Jurkat, Clone E6-1 (cell line): ENCODE results near the gene CALHM5.

ENCODE experiments used
- DNase-seq: peaks from one replicate; pipeline ENCODE4 v3.0.0-alpha.2; 2011; ENCODE audit warnings: low read depth, low spot score
- H3K4me3 ChIP-seq: 2 replicates; pipeline ENCODE4 v1.5.1; 2011; ENCODE audit warnings: mild to moderate bottlenecking, low read length, control low read depth, moderate library complexity

CALHM5 gene

DNA sequence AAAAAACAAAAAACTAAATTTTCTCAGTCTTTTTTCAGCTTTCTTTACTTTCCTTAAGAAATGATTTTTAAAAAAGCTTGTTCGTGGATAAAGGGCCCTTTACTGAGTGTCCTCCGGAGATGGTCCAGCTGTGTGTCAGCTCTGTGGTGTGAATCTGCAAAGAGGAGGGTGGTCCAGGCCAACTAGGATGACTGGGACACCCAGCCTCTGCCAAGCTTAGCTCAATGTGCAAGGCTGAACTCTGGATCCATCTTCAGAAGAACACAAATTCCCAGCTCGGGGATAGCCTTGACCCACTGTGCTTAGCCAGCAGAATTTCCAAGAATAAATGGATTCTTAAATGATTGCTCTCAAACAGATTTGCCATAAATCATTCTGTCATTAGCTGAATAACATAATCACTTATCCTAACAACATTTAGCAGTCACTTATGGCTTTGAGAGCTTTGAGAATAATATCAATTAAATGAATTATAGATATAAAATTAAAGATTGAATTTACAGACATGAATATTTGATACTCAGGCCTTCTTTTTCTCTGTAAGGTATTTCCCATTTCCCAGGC is 14.2 kb upstream of the CALHM5 start:
- no peak for DNase-seq
- H3K4me3 ChIP-seq = no peak overlapping the region

DNA sequence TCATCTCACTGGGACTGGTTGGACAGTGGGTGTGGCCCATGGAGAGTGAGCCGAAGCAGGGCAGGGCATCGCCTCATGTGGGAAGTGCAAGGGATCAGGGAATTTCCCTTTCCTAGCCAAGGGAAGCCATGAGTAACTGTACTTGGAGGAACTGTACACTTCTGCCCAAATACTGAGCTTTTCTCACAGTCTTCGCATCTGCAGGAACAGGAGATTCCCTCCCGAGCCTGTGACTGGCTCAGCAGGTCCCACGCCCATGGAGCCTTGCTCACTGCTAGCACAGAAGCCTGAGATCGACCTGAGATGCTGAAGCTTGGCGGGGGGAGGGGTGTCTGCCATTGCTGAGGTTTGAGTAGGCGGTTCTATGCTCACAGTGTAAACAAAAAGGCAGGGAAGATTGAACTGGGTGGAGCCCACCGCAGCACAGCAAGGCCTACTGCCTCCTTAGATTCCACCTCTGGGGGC is 10.4 kb upstream of the CALHM5 start:
- no peak for DNase-seq
- H3K4me3 ChIP-seq = no peak overlapping the region

GRCh38 chr6:116507324-116507723 is 4.1 kb upstream of the CALHM5 start:
- no peak for DNase-seq
- H3K4me3 ChIP-seq = no peak overlapping the region

DNA sequence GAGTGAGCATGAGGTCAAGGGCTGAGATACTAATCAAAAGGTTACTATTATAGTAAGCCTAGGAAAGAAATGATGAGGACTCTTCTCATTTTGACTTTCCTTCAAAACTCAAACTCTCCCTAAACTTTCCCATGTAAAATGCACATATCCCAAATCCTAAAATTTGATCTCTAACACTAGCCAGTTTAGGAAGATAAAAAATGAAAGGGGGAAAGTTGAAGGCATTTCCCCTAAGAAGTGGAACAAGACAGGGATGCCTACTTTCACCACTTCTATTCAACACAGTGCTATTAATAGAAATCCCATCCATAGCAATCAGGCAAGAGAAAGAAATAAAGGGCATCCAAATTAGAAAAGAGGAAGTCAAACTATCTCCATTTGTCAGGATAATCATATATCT is 2.9 kb upstream of the CALHM5 start:
- no peak for DNase-seq
- H3K4me3 ChIP-seq = no peak overlapping the region

DNA sequence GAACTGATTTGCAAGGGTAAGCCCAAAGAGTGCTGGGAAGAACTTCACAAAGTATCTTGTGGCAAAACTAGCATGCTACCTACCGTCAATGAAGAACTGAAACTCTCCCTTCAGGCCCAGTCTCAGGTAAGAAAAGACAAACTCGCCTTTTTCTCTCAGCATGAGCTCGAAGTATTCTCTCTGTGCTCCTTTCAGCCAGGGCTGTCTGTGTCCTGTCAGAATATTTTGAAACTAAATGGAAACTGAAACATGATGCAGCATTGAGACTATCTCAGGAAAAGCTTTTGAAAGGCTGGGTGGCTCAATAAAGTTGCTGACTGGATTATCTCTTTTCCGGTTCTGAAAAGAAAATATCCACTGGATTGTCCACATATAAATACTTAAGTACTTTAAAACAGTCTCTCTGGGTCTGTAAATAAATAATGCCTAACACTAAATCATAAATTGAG is 696 bp downstream of the CALHM5 start:
- no peak for DNase-seq
- no peak overlapping the region for H3K4me3 ChIP-seq

- no peak for DNase-seq
- no peak overlapping the region for H3K4me3 ChIP-seq
Measured at GRCh38 chr6:116512734-116513133, 1.3 kb downstream of the CALHM5 start.

- H3K4me3 ChIP-seq = no peak overlapping the region
- no peak for DNase-seq
Measured at GRCh38 chr6:116513224-116513875, 1.9 kb downstream of the CALHM5 start.

DNA sequence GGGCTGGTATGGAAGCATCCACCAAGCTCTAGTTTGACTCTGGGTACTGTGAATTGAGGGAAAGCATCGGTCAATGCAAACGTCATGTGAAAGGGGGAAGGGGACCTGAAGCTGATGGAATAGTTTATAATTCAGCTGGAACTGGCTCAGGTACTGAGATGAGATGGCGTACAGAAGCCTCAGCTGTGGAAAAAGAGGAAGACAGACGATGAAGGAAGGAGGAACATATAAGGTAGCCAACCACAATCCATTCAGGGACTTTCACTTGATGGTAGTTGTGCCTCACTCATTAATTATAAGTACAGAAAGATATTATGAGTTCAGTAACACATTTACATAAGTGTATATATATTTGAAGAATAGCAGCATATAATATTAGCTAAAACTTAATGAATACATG is 2.7 kb downstream of the CALHM5 start:
- no peak overlapping the region for H3K4me3 ChIP-seq

GRCh38 chr6:116515141-116515540 is 3.7 kb downstream of the CALHM5 start:
- H3K4me3 ChIP-seq = no peak overlapping the region
- no peak for DNase-seq

More for the DNA sequence above, 2.7 kb downstream of the CALHM5 start:
- no peak for DNase-seq

DNA sequence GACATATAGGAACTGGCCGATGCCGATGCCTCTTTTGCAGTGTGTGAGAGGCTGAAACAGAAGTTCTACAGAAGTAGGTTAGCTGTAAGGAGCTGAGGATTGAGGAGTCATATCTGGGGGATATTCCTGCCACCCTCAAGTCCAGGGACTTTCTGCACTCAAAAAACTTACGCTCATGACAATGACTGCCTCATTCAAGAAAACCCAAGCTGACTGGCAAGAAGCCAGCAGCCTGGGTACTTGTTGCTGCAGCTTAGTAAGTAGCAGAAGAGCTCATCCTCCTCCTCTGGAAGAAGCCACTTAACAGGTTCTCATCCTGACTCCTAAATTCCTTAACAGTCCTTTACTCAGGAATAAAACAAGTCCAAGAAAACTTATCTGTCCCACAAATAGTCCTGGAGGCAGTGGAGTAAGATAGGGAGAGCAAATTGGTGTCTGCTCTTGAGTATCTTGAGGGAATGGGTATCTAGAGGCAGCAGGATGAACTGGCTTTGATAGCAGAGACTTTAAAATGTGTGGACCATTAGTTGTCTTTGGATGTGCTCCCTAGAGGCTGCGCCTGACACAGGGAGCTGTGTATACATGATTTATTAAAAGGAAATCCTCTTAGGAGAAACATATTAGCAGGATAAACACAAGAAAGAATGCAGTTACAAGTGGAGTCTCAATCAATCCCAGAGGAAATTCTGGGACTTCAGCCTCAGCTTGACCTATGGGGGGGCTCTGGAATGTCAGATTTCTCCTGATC is 7.4 kb downstream of the CALHM5 start:
- no peak for DNase-seq
- no peak overlapping the region for H3K4me3 ChIP-seq

- DNase-seq = no peak
- H3K4me3 ChIP-seq = no peak overlapping the region
Measured at GRCh38 chr6:116522896-116523295, 11.5 kb downstream of the CALHM5 start.

GRCh38 chr6:116524236-116524635 is 12.8 kb downstream of the CALHM5 start:
- DNase-seq = no peak
- H3K4me3 ChIP-seq = no peak overlapping the region

GRCh38 chr6:116528133-116528532 is 16.7 kb downstream of the CALHM5 start:
- no peak for DNase-seq

DNA sequence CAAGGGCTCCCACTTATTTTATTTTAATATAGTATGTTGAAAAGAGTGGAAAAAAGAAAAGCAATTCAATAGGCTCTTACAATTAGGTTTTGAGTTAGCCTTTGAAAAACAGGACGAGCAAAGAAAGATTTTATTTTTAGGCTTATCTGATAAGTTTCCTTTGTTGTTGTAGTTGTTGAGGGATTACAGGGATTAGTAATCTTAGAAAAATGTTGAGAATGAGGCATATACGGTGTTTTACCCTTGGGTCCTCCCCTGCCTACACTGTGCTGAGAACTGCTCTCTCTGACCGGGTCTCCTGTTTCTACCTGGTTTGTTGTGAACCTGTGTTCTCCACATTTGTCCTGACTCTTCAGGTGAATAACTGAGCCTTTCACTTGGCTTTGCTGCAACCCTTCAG is 17.3 kb downstream of the CALHM5 start:
- DNase-seq = no peak

More at GRCh38 chr6:116528133-116528532, 16.7 kb downstream of the CALHM5 start:
- no peak overlapping the region for H3K4me3 ChIP-seq

DNA sequence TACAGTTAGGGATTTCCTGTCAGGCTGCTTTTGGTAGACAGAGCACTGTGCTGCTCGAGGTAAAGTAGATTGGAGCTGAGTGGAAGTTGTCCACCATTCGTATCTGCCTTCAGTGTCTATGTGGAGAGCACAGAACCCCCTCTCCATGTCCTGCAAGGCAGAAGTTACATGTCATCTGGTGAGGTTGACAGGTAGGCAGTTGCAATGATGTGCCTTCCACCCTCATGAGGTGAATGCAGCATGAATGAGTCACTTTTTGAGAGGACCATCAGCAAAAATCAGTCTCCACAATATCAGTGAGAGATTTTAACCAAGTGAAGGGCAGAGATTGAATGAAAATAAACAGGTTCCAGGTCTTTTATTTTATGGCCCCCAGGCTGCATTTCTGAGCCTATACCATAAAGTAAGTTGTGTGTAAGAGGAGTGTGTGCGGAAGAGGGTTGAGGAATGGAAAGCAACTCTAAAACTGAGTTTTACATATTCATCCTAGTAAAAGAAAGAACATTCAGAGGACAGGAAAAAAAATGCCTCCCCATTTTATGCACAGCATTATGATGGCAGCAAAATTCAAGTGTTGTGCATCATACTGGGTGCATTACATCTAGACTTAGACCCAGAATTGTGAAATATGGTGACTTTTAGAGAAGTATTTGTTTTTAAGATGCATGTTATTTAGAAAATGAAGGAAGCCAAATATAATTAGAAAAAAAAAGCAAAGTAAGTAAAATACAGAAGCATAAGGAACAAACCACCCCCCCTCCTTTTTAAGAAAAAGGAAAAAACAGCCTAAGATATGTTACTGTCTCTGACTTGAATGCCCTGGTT is 18.2 kb downstream of the CALHM5 start:
- no peak overlapping the region for H3K4me3 ChIP-seq
- DNase-seq = no peak

More for the DNA sequence above, 17.3 kb downstream of the CALHM5 start:
- no peak overlapping the region for H3K4me3 ChIP-seq

DNA sequence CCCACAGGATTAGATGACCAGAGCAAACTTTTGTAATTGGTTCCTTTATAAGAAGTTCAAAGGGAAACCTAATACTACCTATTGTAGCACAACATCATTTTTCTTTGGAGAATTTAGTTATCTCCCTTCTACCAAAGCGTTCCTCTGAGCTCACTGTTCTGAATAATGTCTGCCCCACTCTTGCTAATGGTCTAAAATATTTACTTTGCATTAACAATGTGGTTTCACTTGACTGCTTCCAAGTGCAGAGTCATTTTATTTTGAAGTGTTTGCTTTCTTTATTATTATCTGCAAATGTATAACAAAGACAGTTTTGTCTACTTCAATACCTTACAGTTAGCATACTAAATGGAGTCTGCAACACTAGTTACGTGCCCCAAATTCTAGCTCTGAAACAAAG is 19.0 kb downstream of the CALHM5 start:
- DNase-seq = no peak
- no peak overlapping the region for H3K4me3 ChIP-seq

GRCh38 chr6:116531675-116532570 is 20.5 kb downstream of the CALHM5 start:
- no peak overlapping the region for H3K4me3 ChIP-seq
- DNase-seq = peak; percentile 55

DNA sequence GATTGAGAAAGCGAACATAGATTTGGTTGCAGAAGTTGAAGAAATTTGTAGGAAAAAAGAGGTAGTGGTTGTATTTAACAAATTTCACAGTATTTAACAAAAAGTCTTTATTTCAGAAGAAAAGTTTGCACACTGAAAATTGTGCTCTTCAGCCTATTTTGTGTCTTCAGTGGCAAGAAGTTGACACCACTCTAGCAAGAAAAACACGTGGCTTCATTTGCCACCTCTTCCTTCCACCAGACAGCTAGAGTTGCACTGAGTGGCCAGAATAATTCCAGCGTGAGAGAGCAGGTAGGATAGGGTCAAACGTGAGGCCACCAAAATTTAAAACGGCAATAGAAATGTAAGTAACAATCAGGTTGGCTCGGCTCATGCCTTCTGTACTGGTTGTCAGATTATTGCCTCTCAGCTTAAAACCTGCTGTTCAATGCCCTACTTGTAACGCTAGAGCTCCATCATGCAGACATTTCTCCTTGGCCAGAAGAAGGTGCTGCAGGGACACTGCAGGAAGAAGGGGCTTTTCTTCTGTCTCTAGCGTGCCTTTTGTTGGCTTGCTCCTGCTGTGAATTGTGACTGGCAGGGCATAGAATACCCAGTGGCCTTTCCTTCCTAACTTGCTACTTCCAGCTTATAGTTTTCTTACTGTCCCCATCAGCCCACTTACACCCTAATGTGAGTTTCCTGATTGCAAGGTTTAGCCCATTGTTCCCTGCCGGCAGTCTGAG is 22.0 kb downstream of the CALHM5 start:
- no peak for DNase-seq
- H3K4me3 ChIP-seq = no peak overlapping the region
